A549 (cell line): ENCODE data around the gene ROBO1. TPM values are rescaled to one million over a fixed set of nuclear protein-coding genes. Genes with fewer than 3 reads are reported as not detected.

ENCODE experiments used
- ATAC-seq, 2 experiments: fragments of 200-7000 bp in 1 of 2; fragments of >200 bp in 1 of 2; cut with Nextera tagmentation in 1 of 2; cut with Tn5 transposase in 1 of 2; 3 replicates each; pipeline versions ENCODE4 v1.8.0 to v1.9.1; 2018 to 2020; ENCODE audit warnings: mild to moderate bottlenecking in 1 of 2, moderate library complexity in 1 of 2
- CTCF ChIA-PET: fragments of 300-600 bp; sonication (Branson Sonifier 250); formaldehyde crosslinking; extraction: SDS; loops from one replicate; lab custom pipeline; 2021; ENCODE audit warnings: antibody characterized with exemption, inconsistent platforms; lab: Yijun Ruan, JAX
- POLR2A ChIA-PET: fragments of 350-600 bp; formaldehyde crosslinking; extraction: SDS; loops from one replicate; lab custom pipeline; 2021; ENCODE audit warnings: antibody characterized with exemption, inconsistent platforms; lab: Yijun Ruan, JAX
- DNase-seq, 2 experiments: peaks; one replicate each; pipeline versions ENCODE4 v3.0.0 to v3.0.0-alpha.2; 2011 to 2016; ENCODE audit warnings: low read depth in 1 of 2, low spot score in 1 of 2
- FAIRE-seq: peaks from 2 replicates; lab custom pipeline; 2011; peaks lifted over from hg19 to GRCh38; lab: Jason Lieb, UNC
- H3K27ac ChIP-seq, 2 experiments: fragments of >200 bp; sonication (Bioruptor Twin); formaldehyde crosslinking; 3 replicates each; pipeline ENCODE4 v1.5.1; 2016 to 2017
- H3K4me1 ChIP-seq: fragments of >200 bp; sonication (Bioruptor Twin); formaldehyde crosslinking; 3 replicates; pipeline ENCODE4 v1.6.1; 2016
- H3K4me2 ChIP-seq: fragments of >200 bp; sonication (Bioruptor Twin); formaldehyde crosslinking; 3 replicates; pipeline ENCODE4 v1.6.1; 2016
- H3K4me3 ChIP-seq: fragments of >200 bp; sonication (Bioruptor Twin); formaldehyde crosslinking; 3 replicates; pipeline ENCODE4 v1.5.1; 2016
- H3K9me3 ChIP-seq: fragments of >200 bp; sonication (Bioruptor Twin); formaldehyde crosslinking; 3 replicates; pipeline ENCODE4 v1.6.1; 2016
- BHLHE40 ChIP-seq: IDR thresholded peaks from 2 replicates; pipeline ENCODE4 v1.6.1; 2012; ENCODE audit warnings: low read depth, low read length, inconsistent platforms
- CBX2 ChIP-seq: fragments of 200-600 bp; sonication (generic); IDR thresholded peaks from 2 replicates; pipeline ENCODE4 v1.6.1; 2016; ENCODE audit warnings: low read depth, mild to moderate bottlenecking, borderline replicate concordance
- CEBPB ChIP-seq, 2 experiments: fragments of >200 bp in 1 of 2; sonication (Bioruptor Twin) in 1 of 2; formaldehyde crosslinking in 1 of 2; IDR thresholded peaks; 2 replicates each; pipeline ENCODE4 v1.6.1; 2012 to 2016
- CHD4 ChIP-seq: fragments of 200-600 bp; sonication (generic); IDR thresholded peaks from 2 replicates; pipeline ENCODE4 v1.6.1; 2016; ENCODE audit warnings: antibody characterized with exemption, mild to moderate bottlenecking, borderline replicate concordance
- CTCF ChIP-seq: fragments of >200 bp; sonication (Bioruptor Twin); formaldehyde crosslinking; IDR thresholded peaks from 3 replicates; pipeline ENCODE4 v1.5.1; 2016
- EHF ChIP-seq: fragments of 250-450 bp; sonication (Bioruptor Pico); IDR thresholded peaks from 2 replicates; pipeline ENCODE4 v1.5.0; 2020; ENCODE audit warnings: mild to moderate bottlenecking
- EHMT2 ChIP-seq: fragments of 200-600 bp; sonication (generic); IDR thresholded peaks from 2 replicates; pipeline ENCODE4 v1.6.1; 2016; ENCODE audit warnings: antibody characterized with exemption, low read depth, mild to moderate bottlenecking, moderate library complexity
- ELK1 ChIP-seq: fragments of 150-350 bp; IDR thresholded peaks from 2 replicates; pipeline ENCODE4 v1.6.1; 2014; ENCODE audit warnings: low read depth, mild to moderate bottlenecking, low read length
- ESRRA ChIP-seq: fragments of 150-350 bp; IDR thresholded peaks from 2 replicates; pipeline ENCODE4 v1.6.1; 2014; ENCODE audit warnings: mild to moderate bottlenecking, low read length, borderline replicate concordance
- FOSB ChIP-seq: fragments of 250-450 bp; sonication (Bioruptor Pico); IDR thresholded peaks from 2 replicates; pipeline ENCODE4 v1.5.0; 2020; ENCODE audit warnings: mild to moderate bottlenecking, moderate library complexity
- FOSL2 ChIP-seq, 2 experiments: fragments of 450-650 bp in 1 of 2; fragments of >200 bp in 1 of 2; sonication (Bioruptor Twin) in 1 of 2; formaldehyde crosslinking; IDR thresholded peaks; 2 replicates each; pipeline versions ENCODE4 v1.5.0 to v1.6.1; 2016 to 2020; ENCODE audit warnings: mild to moderate bottlenecking in 1 of 2, moderate library complexity in 1 of 2
- FOXS1 ChIP-seq: fragments of 250-450 bp; sonication (Bioruptor Pico); IDR thresholded peaks from 2 replicates; pipeline ENCODE4 v1.5.0; 2020; ENCODE audit warnings: mild to moderate bottlenecking, moderate library complexity
- HDAC2 ChIP-seq: fragments of 200-600 bp; sonication (generic); IDR thresholded peaks from 2 replicates; pipeline ENCODE4 v1.6.1; 2016
- HES2 ChIP-seq: fragments of >200 bp; sonication (Bioruptor Twin); formaldehyde crosslinking; IDR thresholded peaks from 2 replicates; pipeline ENCODE4 v1.6.1; 2016
- HEYL ChIP-seq: fragments of 250-450 bp; sonication (Bioruptor Pico); IDR thresholded peaks from 2 replicates; pipeline ENCODE4 v1.8.0; 2021; ENCODE audit warnings: mild to moderate bottlenecking, moderate library complexity
- HOXA7 ChIP-seq: fragments of 250-450 bp; sonication (Bioruptor Pico); IDR thresholded peaks from 2 replicates; pipeline ENCODE4 v1.5.0; 2020; ENCODE audit warnings: mild to moderate bottlenecking, moderate library complexity
- HOXB13 ChIP-seq: fragments of 250-450 bp; sonication (Bioruptor Pico); IDR thresholded peaks from 2 replicates; pipeline ENCODE4 v1.5.0; 2020; ENCODE audit warnings: low read depth, mild to moderate bottlenecking, moderate library complexity
- JUN ChIP-seq, 2 experiments: fragments of >200 bp; sonication (Bioruptor Twin); formaldehyde crosslinking; IDR thresholded peaks; 2 replicates in 1 of 2; 3 replicates in 1 of 2; pipeline ENCODE4 v1.6.1; 2016 to 2017
- KDM1A ChIP-seq: fragments of 200-600 bp; sonication (generic); IDR thresholded peaks from 2 replicates; pipeline ENCODE4 v1.6.1; 2016; ENCODE audit warnings: low read depth, mild to moderate bottlenecking
- KDM5A ChIP-seq: fragments of 200-600 bp; sonication (generic); IDR thresholded peaks from 2 replicates; pipeline ENCODE4 v1.6.1; 2016; ENCODE audit warnings: antibody characterized with exemption, mild to moderate bottlenecking
- MAFK ChIP-seq: fragments of 450-650 bp; IDR thresholded peaks from 2 replicates; pipeline ENCODE4 v1.6.1; 2014; ENCODE audit not compliant: partially characterized antibody
- POLR2AphosphoS2 ChIP-seq: conservative IDR thresholded peaks from 2 replicates; pipeline ENCODE4 v1.6.1; 2012; ENCODE audit warnings: low read length, improper control_type of control experiment, inconsistent platforms
- RAD21 ChIP-seq, 2 experiments: fragments of >200 bp in 1 of 2; sonication (Bioruptor Twin) in 1 of 2; formaldehyde crosslinking in 1 of 2; IDR thresholded peaks in 1 of 2; conservative IDR thresholded peaks in 1 of 2; 2 replicates in 1 of 2; 3 replicates in 1 of 2; pipeline ENCODE4 v1.6.1; 2012 to 2018; ENCODE audit warnings: inconsistent platforms in 1 of 2
- REST ChIP-seq: fragments of 200-600 bp; sonication (generic); IDR thresholded peaks from 2 replicates; pipeline ENCODE4 v1.6.1; 2016; ENCODE audit warnings: antibody characterized with exemption, mild to moderate bottlenecking, moderate library complexity
- RNF2 ChIP-seq: fragments of 200-600 bp; sonication (generic); IDR thresholded peaks from 2 replicates; pipeline ENCODE4 v1.6.1; 2016; ENCODE audit warnings: low read depth, mild to moderate bottlenecking, antibody characterized with exemption, moderate library complexity, borderline replicate concordance
- SMC3 ChIP-seq: fragments of >200 bp; sonication (Bioruptor Twin); formaldehyde crosslinking; IDR thresholded peaks from 3 replicates; pipeline ENCODE4 v1.6.1; 2018; ENCODE audit warnings: inconsistent platforms
- SREBF2 ChIP-seq: fragments of 450-650 bp; IDR thresholded peaks from 2 replicates; pipeline ENCODE4 v1.6.1; 2014; ENCODE audit warnings: mild to moderate bottlenecking, moderate library complexity
- TFCP2L1 ChIP-seq: fragments of 250-450 bp; sonication (Bioruptor Pico); IDR thresholded peaks from 2 replicates; pipeline ENCODE4 v1.5.0; 2021; ENCODE audit warnings: mild to moderate bottlenecking
- ZNF302 ChIP-seq: fragments of 250-450 bp; sonication (Bioruptor Pico); IDR thresholded peaks from 2 replicates; pipeline ENCODE4 v1.9.0; 2021; ENCODE audit warnings: inconsistent platforms, mild to moderate bottlenecking, moderate library complexity
- ZSCAN20 ChIP-seq: fragments of 250-450 bp; sonication (Bioruptor Pico); IDR thresholded peaks from 2 replicates; pipeline ENCODE4 v1.8.0; 2022; ENCODE audit warnings: mild to moderate bottlenecking, moderate library complexity
- WGBS: methylation state at CpG from one replicate; pipeline ENCODE4 v1.1.6; 2017; ENCODE audit errors: missing lambda C conversion rate; 5-methylcytosine and 5-hydroxymethylcytosine counted together
- polyA plus RNA-seq, 4 experiments: library from polyadenylated mRNA; depleted of rRNA in 3 of 4; stranded (reverse); fragments of >200 nt; fragmentation: RNase III in 1 of 4; extraction: RNeasy Plus Mini Kit Qiagen cat#74134 plus additional on column Dnase treatment in 1 of 4; gene quantifications; 2 replicates in 3 of 4; 3 replicates in 1 of 4; pipeline ENCODE4 v1.2.3, GENCODE V29; 2011 to 2017

The ROBO1 gene
- polyA plus RNA-seq, 2 of the 4 experiments (the other 2 are of a cell fraction), result 25.3 to 35.6 TPM

GRCh38 chr3:79067734-79068133 lies 700.1 kb downstream of the ROBO1 start:
- WGBS, result 14% methylated on average over 1 of the region's 1 CpG
- DNase-seq (no peak), ATAC-seq (no peak), FAIRE-seq (no peak)
- CTCF ChIA-PET, result no interaction called here
- Histone ChIP-seq H3K9me3 (no peaks in the 10 kb centered on the region), H3K4me3 (no peak overlapping the region), H3K4me2 (no peak overlapping the region), H3K4me1 (no peaks in the 10 kb centered on the region), H3K27ac (no peak overlapping the region)
- TF ChIP-seq TFCP2L1, result no peak
- TF ChIP-seq EHMT2, result no peak
- TF ChIP-seq HDAC2, result no peak
- no peak for TF ChIP-seq RAD21 (conservative IDR thresholded peaks at IDR 0.05 in 1 of 2, IDR thresholded peaks at IDR 0.05 in 1 of 2)
- no peak for TF ChIP-seq SMC3
- TF ChIP-seq HEYL, result no peak
- no peak for TF ChIP-seq CEBPB (IDR thresholded peaks at IDR 0.05)
- no peak for TF ChIP-seq HOXA7
- TF ChIP-seq BHLHE40, result no peak
- TF ChIP-seq JUN (IDR thresholded peaks at IDR 0.05), result no peak
- TF ChIP-seq REST, result no peak
- TF ChIP-seq FOSB (CRISPR knock-in tag), result no peak
- TF ChIP-seq ELK1, result no peak
- TF ChIP-seq POLR2AphosphoS2, result no peak
- TF ChIP-seq CHD4, result no peak
- TF ChIP-seq RNF2, result no peak
- no peak for TF ChIP-seq SREBF2
- no peak for TF ChIP-seq ZSCAN20 (CRISPR knock-in tag)
- no peak for TF ChIP-seq FOXS1
- POLR2A ChIA-PET, result no interaction called here

GRCh38 chr3:79066481-79066880 lies 701.3 kb downstream of the ROBO1 start:
- no peak overlapping the region for H3K4me2 ChIP-seq
- no peak overlapping the region for H3K4me3 ChIP-seq
- no peak for FAIRE-seq
- DNase-seq, result no peak
- H3K27ac ChIP-seq, result no peak overlapping the region
- H3K9me3 ChIP-seq, result no peaks in the 10 kb centered on the region
- ChIA-PET POLR2A (no interaction called here), CTCF (no interaction called here)
- ATAC-seq, result no peak
- WGBS, result 22% methylated on average over 4 of the region's 4 CpGs
- TF ChIP-seq RNF2, result no peak
- TF ChIP-seq ZNF302 (CRISPR knock-in tag), result no peak
- no peak for TF ChIP-seq FOSL2 (IDR thresholded peaks at IDR 0.05)
- TF ChIP-seq FOSL2 (CRISPR knock-in tag; IDR thresholded peaks at IDR 0.05), result no peak
- TF ChIP-seq ESRRA, result no peak
- no peak for TF ChIP-seq FOSB (CRISPR knock-in tag)
- TF ChIP-seq MAFK, result no peak
- TF ChIP-seq EHF, result no peak
- TF ChIP-seq TFCP2L1, result no peak
- no peak for TF ChIP-seq KDM5A
- TF ChIP-seq CTCF, result no peak
- no peak for TF ChIP-seq CBX2
- no peak for TF ChIP-seq KDM1A
- no peak for TF ChIP-seq HES2
- no peak for TF ChIP-seq HOXB13 (CRISPR knock-in tag)
- no peak for TF ChIP-seq ZSCAN20 (CRISPR knock-in tag)
- H3K4me1 ChIP-seq, result no peaks in the 10 kb centered on the region
